ENCODE data around the gene DNAJC8.
A peak's percentile ranks its signal among the peaks of the same experiment; 100 is the strongest.

Gene DNAJC8

GRCh38 chr1:28246427-28246832 is 13.6 kb upstream of the DNAJC8 start:
- no peak for DNase-seq (ENCODE audit: low spot score)
- TF ChIP-seq, protein P1, sequence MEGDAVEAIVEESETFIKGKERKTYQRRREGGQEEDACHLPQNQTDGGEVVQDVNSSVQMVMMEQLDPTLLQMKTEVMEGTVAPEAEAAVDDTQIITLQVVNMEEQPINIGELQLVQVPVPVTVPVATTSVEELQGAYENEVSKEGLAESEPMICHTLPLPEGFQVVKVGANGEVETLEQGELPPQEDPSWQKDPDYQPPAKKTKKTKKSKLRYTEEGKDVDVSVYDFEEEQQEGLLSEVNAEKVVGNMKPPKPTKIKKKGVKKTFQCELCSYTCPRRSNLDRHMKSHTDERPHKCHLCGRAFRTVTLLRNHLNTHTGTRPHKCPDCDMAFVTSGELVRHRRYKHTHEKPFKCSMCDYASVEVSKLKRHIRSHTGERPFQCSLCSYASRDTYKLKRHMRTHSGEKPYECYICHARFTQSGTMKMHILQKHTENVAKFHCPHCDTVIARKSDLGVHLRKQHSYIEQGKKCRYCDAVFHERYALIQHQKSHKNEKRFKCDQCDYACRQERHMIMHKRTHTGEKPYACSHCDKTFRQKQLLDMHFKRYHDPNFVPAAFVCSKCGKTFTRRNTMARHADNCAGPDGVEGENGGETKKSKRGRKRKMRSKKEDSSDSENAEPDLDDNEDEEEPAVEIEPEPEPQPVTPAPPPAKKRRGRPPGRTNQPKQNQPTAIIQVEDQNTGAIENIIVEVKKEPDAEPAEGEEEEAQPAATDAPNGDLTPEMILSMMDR (IDR thresholded peaks at IDR 0.05; ENCODE audit: extremely low read depth, insufficient read depth, missing control alignments): no peak
- in situ Hi-C loops (cut with MboI; ENCODE audit: low pct_unique_long_range_greater_than_20kb, low sequenced_read_pairs, unreplicated experiment): no loop called here

- peak; percentile 57 for DNase-seq (ENCODE audit: low spot score)
- TF ChIP-seq, protein P1 (IDR thresholded peaks at IDR 0.05; ENCODE audit: extremely low read depth, insufficient read depth, missing control alignments): no peak
- in situ Hi-C loops (cut with MboI; ENCODE audit: low pct_unique_long_range_greater_than_20kb, low sequenced_read_pairs, unreplicated experiment): no loop called here
These were observed 11.9 kb upstream of the DNAJC8 start for GRCh38 chr1:28244549-28245251.

DNA sequence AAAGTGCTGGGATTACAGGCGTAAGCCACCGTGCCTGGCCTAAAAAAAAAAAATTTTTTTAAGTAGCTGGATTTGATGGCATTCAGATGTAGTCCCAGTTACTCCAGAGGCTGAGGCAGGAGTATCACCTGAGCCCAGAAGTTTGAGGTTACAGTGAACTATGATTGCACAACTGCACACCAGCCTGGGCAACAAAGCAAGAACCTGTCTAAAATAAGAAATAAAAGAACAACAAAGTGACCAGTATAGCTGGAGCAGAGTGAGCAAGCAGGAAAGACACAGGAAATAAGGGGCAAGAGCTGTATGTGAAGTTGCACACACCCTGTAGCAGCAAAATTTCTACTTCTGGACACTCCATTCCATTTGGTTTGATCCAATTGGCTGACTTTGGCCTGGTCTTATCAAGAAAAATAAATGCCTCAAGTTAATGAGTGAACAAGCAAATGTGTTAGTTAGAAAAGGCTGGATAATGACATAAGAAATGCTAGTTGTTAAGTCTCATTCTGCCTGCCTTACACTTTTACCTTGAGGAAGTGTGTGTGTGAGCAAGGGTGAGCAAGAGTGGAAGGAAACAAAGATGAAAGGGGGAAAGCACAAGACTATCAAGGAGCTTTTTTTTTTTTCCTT is 11.0 kb upstream of the DNAJC8 start:
- in situ Hi-C loops (cut with MboI; ENCODE audit: low pct_unique_long_range_greater_than_20kb, low sequenced_read_pairs, unreplicated experiment): no loop called here
- DNase-seq (ENCODE audit: low spot score): no peak
- TF ChIP-seq, protein P1 (IDR thresholded peaks at IDR 0.05; ENCODE audit: extremely low read depth, insufficient read depth, missing control alignments): no peak

- in situ Hi-C loops (cut with MboI; ENCODE audit: low pct_unique_long_range_greater_than_20kb, low sequenced_read_pairs, unreplicated experiment): no loop called here
- DNase-seq (ENCODE audit: low spot score): no peak
- TF ChIP-seq, protein P1 (IDR thresholded peaks at IDR 0.05; ENCODE audit: extremely low read depth, insufficient read depth, missing control alignments): no peak
These were observed 8.9 kb upstream of the DNAJC8 start for GRCh38 chr1:28241638-28242241.

DNA sequence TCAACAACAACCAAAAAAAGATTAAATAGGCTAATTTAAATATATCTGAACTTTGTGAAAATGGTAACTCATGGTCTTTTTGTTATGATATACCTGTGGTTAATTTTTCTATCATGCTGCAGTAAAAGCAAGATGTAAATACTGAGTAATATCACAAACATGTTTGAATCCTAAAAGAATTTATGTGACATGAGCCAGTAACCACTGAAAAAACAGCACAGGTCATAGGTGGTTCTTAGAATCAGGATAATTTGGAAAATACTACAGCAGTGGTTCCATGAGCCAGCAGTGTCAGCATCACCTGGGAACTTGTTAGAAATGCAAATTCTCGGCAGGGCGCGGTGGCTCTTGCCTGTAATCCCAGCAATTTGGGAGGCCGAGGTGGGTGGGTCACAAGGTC is 7.2 kb upstream of the DNAJC8 start:
- in situ Hi-C loops (cut with MboI; ENCODE audit: low pct_unique_long_range_greater_than_20kb, low sequenced_read_pairs, unreplicated experiment): no loop called here
- TF ChIP-seq, protein P1 (IDR thresholded peaks at IDR 0.05; ENCODE audit: extremely low read depth, insufficient read depth, missing control alignments): no peak

DNA sequence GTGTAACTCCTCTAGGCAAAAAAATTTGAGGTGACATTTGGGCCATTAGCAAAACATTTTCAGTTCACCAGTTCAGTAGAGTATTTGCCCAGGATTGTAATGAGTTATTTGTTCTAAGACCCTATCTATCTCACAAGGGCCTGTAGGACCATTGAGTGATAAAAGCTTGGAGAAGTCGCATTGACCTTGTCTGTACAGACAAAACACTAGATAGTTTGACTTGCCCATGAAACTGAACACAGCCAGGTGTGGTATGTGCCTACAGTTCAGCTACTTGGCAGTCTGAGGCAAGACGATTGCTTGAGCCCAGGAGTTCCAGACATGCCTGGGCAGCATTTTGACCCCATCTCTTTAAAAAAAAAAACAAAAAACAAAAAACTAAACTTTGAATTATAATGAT is 6.2 kb upstream of the DNAJC8 start:
- in situ Hi-C loops (cut with MboI; ENCODE audit: low pct_unique_long_range_greater_than_20kb, low sequenced_read_pairs, unreplicated experiment): no loop called here
- TF ChIP-seq, protein P1 (IDR thresholded peaks at IDR 0.05; ENCODE audit: extremely low read depth, insufficient read depth, missing control alignments): no peak
- DNase-seq (ENCODE audit: low spot score): no peak

More for the DNA sequence above, 7.2 kb upstream of the DNAJC8 start:
- no peak for DNase-seq (ENCODE audit: low spot score)

Measured in GM13977 (cell line).